ENCODE data around the gene ACBD7. TPM values are rescaled to one million over a fixed set of nuclear protein-coding genes. Genes with fewer than 3 reads are reported as not detected.

The ACBD7 gene
- total RNA-seq, 3 donors from 2014 or later (not counting 1 experiment from before 2014, with no cell fraction given) = 0.48 to 1.8 TPM; not detected in 1

- Histone ChIP-seq H3K4me1 (ENCODE audit: control insufficient read depth, insufficient read depth, low read length) (no peaks in the 10 kb centered on the region), H3K27me3 (ENCODE audit: control insufficient read depth, insufficient read depth, low read length) (no peaks in the 10 kb centered on the region), H3K27ac (ENCODE audit: low read length) (no peak overlapping the region), H3K9me3 (ENCODE audit: control insufficient read depth, insufficient read depth, low read length) (no peaks in the 10 kb centered on the region), H3K36me3 (ENCODE audit: control insufficient read depth, insufficient read depth, low read length) (peaks cover 51% of the 10 kb centered on the region), H3K4me3 (ENCODE audit: low read length) (no peak overlapping the region)
- no peak overlapping the region for H3K4me3 Mint-ChIP-seq
- ATAC-seq = no peak
- H3K36me3 Mint-ChIP-seq = peaks cover 13% of the 10 kb centered on the region
- TF ChIP-seq, protein P1, sequence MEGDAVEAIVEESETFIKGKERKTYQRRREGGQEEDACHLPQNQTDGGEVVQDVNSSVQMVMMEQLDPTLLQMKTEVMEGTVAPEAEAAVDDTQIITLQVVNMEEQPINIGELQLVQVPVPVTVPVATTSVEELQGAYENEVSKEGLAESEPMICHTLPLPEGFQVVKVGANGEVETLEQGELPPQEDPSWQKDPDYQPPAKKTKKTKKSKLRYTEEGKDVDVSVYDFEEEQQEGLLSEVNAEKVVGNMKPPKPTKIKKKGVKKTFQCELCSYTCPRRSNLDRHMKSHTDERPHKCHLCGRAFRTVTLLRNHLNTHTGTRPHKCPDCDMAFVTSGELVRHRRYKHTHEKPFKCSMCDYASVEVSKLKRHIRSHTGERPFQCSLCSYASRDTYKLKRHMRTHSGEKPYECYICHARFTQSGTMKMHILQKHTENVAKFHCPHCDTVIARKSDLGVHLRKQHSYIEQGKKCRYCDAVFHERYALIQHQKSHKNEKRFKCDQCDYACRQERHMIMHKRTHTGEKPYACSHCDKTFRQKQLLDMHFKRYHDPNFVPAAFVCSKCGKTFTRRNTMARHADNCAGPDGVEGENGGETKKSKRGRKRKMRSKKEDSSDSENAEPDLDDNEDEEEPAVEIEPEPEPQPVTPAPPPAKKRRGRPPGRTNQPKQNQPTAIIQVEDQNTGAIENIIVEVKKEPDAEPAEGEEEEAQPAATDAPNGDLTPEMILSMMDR (IDR thresholded peaks at IDR 0.05) = no peak
- H3K27me3 Mint-ChIP-seq (ENCODE audit: low read depth in 2 of 2) = no peaks in the 10 kb centered on the region
- no peaks in the 10 kb centered on the region for H3K9me3 Mint-ChIP-seq
- intact Hi-C loops (cut with micrococcal nuclease) = no loop called here
- DNase-seq = no peak
- WGBS (ENCODE audit: insufficient coverage) = 96% methylated on average over 13 of the region's 13 CpGs
- no peaks in the 10 kb centered on the region for H3K4me1 Mint-ChIP-seq
- H3K27ac Mint-ChIP-seq = no peak overlapping the region
These were observed 24.1 kb upstream of the ACBD7 start for GRCh38 chr10:15112657-15113056.

DNA sequence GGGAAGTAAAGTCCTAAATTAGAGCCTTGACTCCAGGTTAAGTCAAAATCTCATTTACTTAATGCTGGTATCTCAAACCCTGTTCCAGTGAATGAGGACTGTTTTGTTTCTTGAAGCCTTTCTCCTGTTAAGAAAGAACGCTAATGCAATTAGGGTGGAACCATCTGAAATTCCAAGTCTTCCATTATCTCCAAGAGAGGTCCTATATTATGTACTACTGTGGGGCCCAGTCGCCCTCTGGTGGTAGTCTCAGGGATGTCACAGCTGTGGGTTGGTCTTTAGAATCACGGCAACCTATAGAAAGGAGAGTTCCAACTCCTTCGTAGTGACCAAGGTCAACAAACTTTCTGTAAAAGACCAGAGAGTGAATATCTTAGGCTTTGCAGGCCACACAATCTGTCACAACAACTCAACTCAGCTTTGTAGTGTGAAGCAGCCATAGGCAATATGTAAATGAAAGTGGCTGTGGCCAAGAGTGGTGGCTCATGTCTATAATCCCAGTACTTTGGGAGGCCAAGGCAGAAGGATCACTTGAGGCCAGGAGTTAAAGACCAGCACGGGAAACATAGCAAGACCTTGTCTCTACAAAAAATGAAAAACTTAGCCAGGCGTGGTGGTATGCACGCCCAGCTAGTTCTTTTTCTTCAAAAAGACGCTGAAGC, 17.9 kb upstream of the ACBD7 start:
- DNase-seq (peak; percentile 61 to 84), ATAC-seq (peak; percentile 91 to 99 (median 98))
- Histone ChIP-seq H3K27ac (ENCODE audit: low read length) (no peak overlapping the region), H3K36me3 (ENCODE audit: control insufficient read depth, insufficient read depth, low read length) (peaks cover 56% of the 10 kb centered on the region), H3K4me3 (ENCODE audit: low read length) (no peak overlapping the region), H3K27me3 (ENCODE audit: control insufficient read depth, insufficient read depth, low read length) (no peaks in the 10 kb centered on the region), H3K9me3 (ENCODE audit: control insufficient read depth, insufficient read depth, low read length) (no peaks in the 10 kb centered on the region), H3K4me1 (ENCODE audit: control insufficient read depth, insufficient read depth, low read length) (peaks cover 4% of the 10 kb centered on the region)
- TF ChIP-seq, protein P1 (IDR thresholded peaks at IDR 0.05) = peak; percentile 91
- Mint-ChIP-seq H3K4me3 (no peak overlapping the region), H3K27ac (peak overlapping the region; percentile 18 to 27), H3K9me3 (no peaks in the 10 kb centered on the region), H3K4me1 (peaks cover 6 to 14% of the 10 kb centered on the region in 2 donors), H3K27me3 (ENCODE audit: low read depth in 2 of 2) (no peaks in the 10 kb centered on the region), H3K36me3 (peaks cover 16% of the 10 kb centered on the region)
- intact Hi-C loops (cut with micrococcal nuclease) = loop anchor here (2.0 to 5.0 kb wide), 2 partner anchors 116 to 609 kb away; no protein-coding TSS in a partner anchor
- WGBS (ENCODE audit: insufficient coverage) = 59% methylated on average over 8 of the region's 8 CpGs

GRCh38 chr10:15103513-15103912, 14.9 kb upstream of the ACBD7 start:
- TF ChIP-seq, protein P1 (IDR thresholded peaks at IDR 0.05) = no peak
- WGBS (ENCODE audit: insufficient coverage) = 94% methylated on average over 9 of the region's 9 CpGs
- peaks cover 42% of the 10 kb centered on the region for H3K36me3 ChIP-seq (ENCODE audit: control insufficient read depth, insufficient read depth, low read length)

More at GRCh38 chr10:15103513-15103912, 14.9 kb upstream of the ACBD7 start:
- Histone ChIP-seq H3K9me3 (ENCODE audit: control insufficient read depth, insufficient read depth, low read length) (no peaks in the 10 kb centered on the region), H3K27ac (ENCODE audit: low read length) (no peak overlapping the region), H3K4me1 (ENCODE audit: control insufficient read depth, insufficient read depth, low read length) (peaks cover 14% of the 10 kb centered on the region), H3K4me3 (ENCODE audit: low read length) (no peak overlapping the region), H3K27me3 (ENCODE audit: control insufficient read depth, insufficient read depth, low read length) (no peaks in the 10 kb centered on the region)
- ATAC-seq = no peak
- intact Hi-C loops (cut with micrococcal nuclease) = no loop called here
- H3K27me3 Mint-ChIP-seq (ENCODE audit: low read depth in 2 of 2) = no peaks in the 10 kb centered on the region
- H3K36me3 Mint-ChIP-seq = peaks cover 9% of the 10 kb centered on the region
- peak overlapping the region in 1 of 2 donors; percentile 72 for H3K27ac Mint-ChIP-seq
- no peak for DNase-seq
- no peaks in the 10 kb centered on the region for H3K9me3 Mint-ChIP-seq
- H3K4me3 Mint-ChIP-seq = no peak overlapping the region
- peaks cover 17 to 31% of the 10 kb centered on the region in 2 donors for H3K4me1 Mint-ChIP-seq

Data from natural killer cell (primary cell).